ENCODE data around the gene BICD2. TPM values are rescaled to one million over a fixed set of nuclear protein-coding genes. Genes with fewer than 3 reads are reported as not detected.
A peak's percentile ranks its signal among the peaks of the same experiment; 100 is the strongest.

The BICD2 gene
- total RNA-seq, 4 donors from 2014 or later = 15.7 to 29.3 (median 19.7) TPM

GRCh38 chr9:92718086-92719001 lies 46.3 kb downstream of the BICD2 start:
- H3K4me3 ChIP-seq = no peak overlapping the region
- 92% methylated on average over 40 of the region's 40 CpGs; no CpG with 5 or more reads in 1 of the 2 donors for WGBS, 2 donors (ENCODE audit: low coverage in 1 of 2)
- H3K27me3 ChIP-seq = no peaks in the 10 kb centered on the region
- TF ChIP-seq CTCF (IDR thresholded peaks at IDR 0.05) = no peak
- TF ChIP-seq POLR2A (IDR thresholded peaks at IDR 0.05) = no peak
- no peak for TF ChIP-seq POLR2AphosphoS5 (IDR thresholded peaks at IDR 0.05)
- TF ChIP-seq EP300 (IDR thresholded peaks at IDR 0.05; ENCODE audit: low read depth) = no peak
- no peaks in the 10 kb centered on the region for H3K9me3 ChIP-seq
- in situ Hi-C loops (cut with MboI; ENCODE audit: low pct_ligation_motif_present in 1 of 4, low pct_unique_long_range_greater_than_20kb in 1 of 4, low sequenced_read_pairs in 3 of 4) = loop anchor here in 3 of 4 donors (5.0 kb wide), 2 partner anchors 64 to 74 kb away; no protein-coding TSS in a partner anchor
- intact Hi-C loops (cut with DNase I; ENCODE audit: low total_unique reads) = no loop called here
- DNase-seq = no peak
- no peak overlapping the region for H3K27ac ChIP-seq
- H3K36me3 ChIP-seq = peaks cover 0 to 48% (median 20%) of the 10 kb centered on the region in 4 donors
- H3K4me1 ChIP-seq = peaks cover 0 to 11% (median 6%) of the 10 kb centered on the region in 4 donors

- DNase-seq = peak; percentile 42
- intact Hi-C loops (cut with DNase I; ENCODE audit: low total_unique reads) = loop anchor here (2.0 kb wide), 1 partner anchor 73 kb away; no protein-coding TSS in a partner anchor
- 87% methylated on average over 21 of the region's 21 CpGs; no CpG with 5 or more reads in 1 of the 2 donors for WGBS, 2 donors (ENCODE audit: low coverage in 1 of 2)
- H3K4me1 ChIP-seq = peaks cover 0 to 11% (median 6%) of the 10 kb centered on the region in 4 donors
- H3K27ac ChIP-seq = no peak overlapping the region
- TF ChIP-seq CTCF (IDR thresholded peaks at IDR 0.05) (no peak), POLR2A (IDR thresholded peaks at IDR 0.05) (no peak), EP300 (IDR thresholded peaks at IDR 0.05; ENCODE audit: low read depth) (no peak), POLR2AphosphoS5 (IDR thresholded peaks at IDR 0.05) (no peak)
- in situ Hi-C loops (cut with MboI; ENCODE audit: low pct_ligation_motif_present in 1 of 4, low pct_unique_long_range_greater_than_20kb in 1 of 4, low sequenced_read_pairs in 3 of 4) = loop anchor here in 3 of 4 donors (5.0 kb wide), 2 partner anchors 65 to 75 kb away; no protein-coding TSS in a partner anchor
- H3K9me3 ChIP-seq = no peaks in the 10 kb centered on the region
- H3K36me3 ChIP-seq = peaks cover 0 to 56% (median 24%) of the 10 kb centered on the region in 4 donors
- no peak overlapping the region for H3K4me3 ChIP-seq
- no peaks in the 10 kb centered on the region for H3K27me3 ChIP-seq
These were observed 47.2 kb downstream of the BICD2 start for GRCh38 chr9:92717201-92718085.

GRCh38 chr9:92716557-92716956 lies 48.1 kb downstream of the BICD2 start:
- peak; percentile 80 for DNase-seq
- Histone ChIP-seq H3K9me3 (no peaks in the 10 kb centered on the region), H3K36me3 (peaks cover 0 to 55% (median 21%) of the 10 kb centered on the region in 4 donors), H3K4me1 (peaks cover 0 to 18% (median 6%) of the 10 kb centered on the region in 4 donors), H3K27ac (no peak overlapping the region), H3K27me3 (no peaks in the 10 kb centered on the region), H3K4me3 (no peak overlapping the region)
- TF ChIP-seq POLR2AphosphoS5 (IDR thresholded peaks at IDR 0.05) (no peak), EP300 (IDR thresholded peaks at IDR 0.05; ENCODE audit: low read depth) (no peak), CTCF (IDR thresholded peaks at IDR 0.05) (peak; percentile 90 to 94 (median 91)), POLR2A (IDR thresholded peaks at IDR 0.05) (no peak)
- intact Hi-C loops (cut with DNase I; ENCODE audit: low total_unique reads) (loop anchor here (2.0 kb wide), 1 partner anchor 74 kb away; no protein-coding TSS in a partner anchor), in situ Hi-C loops (cut with MboI; ENCODE audit: low pct_ligation_motif_present in 1 of 4, low pct_unique_long_range_greater_than_20kb in 1 of 4, low sequenced_read_pairs in 3 of 4) (loop anchor here in 3 of 4 donors (5.0 kb wide), 2 partner anchors 66 to 76 kb away; no protein-coding TSS in a partner anchor)
- WGBS, 2 donors (ENCODE audit: low coverage in 1 of 2) = 22% methylated on average over 4 of the region's 4 CpGs; no CpG with 5 or more reads in 1 of the 2 donors
